GM23338 (cell line): Measurements from ENCODE around the gene OPN1MW.
"Not testable (repeated sequence)": the region's sequence is repeated elsewhere in the genome, so short reads cannot be mapped to it uniquely, and the experiment has no call there.

Source experiments
- EZH2 ChIP-seq: fragments of 200-600 bp; sonication (generic); IDR thresholded peaks from one replicate; pipeline ENCODE4 v1.8.0; 2017; ENCODE audit warnings: antibody characterized with exemption, mild to moderate bottlenecking, low read depth; ENCODE audit not compliant: unreplicated experiment
- EZH2phosphoT487 ChIP-seq: fragments of 200-600 bp; sonication (generic); IDR thresholded peaks from one replicate; pipeline ENCODE4 v1.8.1; 2018; ENCODE audit warnings: antibody characterized with exemption; ENCODE audit not compliant: unreplicated experiment
- JUNB ChIP-seq: IDR thresholded peaks from one replicate; pipeline ENCODE4 v1.6.1; 2016; ENCODE audit warnings: antibody characterized with exemption; ENCODE audit not compliant: unreplicated experiment
- POLR2AphosphoS5 ChIP-seq: IDR thresholded peaks from 2 replicates; pipeline ENCODE4 v1.6.1; 2016; ENCODE audit warnings: antibody characterized with exemption, low read depth
- STAT1 ChIP-seq: IDR thresholded peaks from one replicate; pipeline ENCODE4 v1.6.1; 2016; ENCODE audit warnings: antibody characterized with exemption; ENCODE audit not compliant: unreplicated experiment
- ZNF331 ChIP-seq: fragments of 250-450 bp; sonication (Bioruptor Pico); IDR thresholded peaks from 2 replicates; pipeline ENCODE4 v1.5.0; 2020; ENCODE audit warnings: low read depth, mild to moderate bottlenecking, moderate library complexity
- TF ChIP-seq, protein P1 (sequence below), 2 experiments: fragments of 200-600 bp in 1 of 2; sonication (generic) in 1 of 2; conservative IDR thresholded peaks; 2 replicates each; pipeline versions ENCODE4 v1.5.1 to v1.6.1; 2016 to 2017; ENCODE audit warnings: antibody characterized with exemption in 2 of 2, low read depth in 2 of 2, mild to moderate bottlenecking in 2 of 2, moderate library complexity in 1 of 2
- TF ChIP-seq, protein P2 (sequence below): IDR thresholded peaks from one replicate; pipeline ENCODE4 v1.6.1; 2018; ENCODE audit warnings: antibody characterized with exemption; ENCODE audit not compliant: unreplicated experiment

DNA sequence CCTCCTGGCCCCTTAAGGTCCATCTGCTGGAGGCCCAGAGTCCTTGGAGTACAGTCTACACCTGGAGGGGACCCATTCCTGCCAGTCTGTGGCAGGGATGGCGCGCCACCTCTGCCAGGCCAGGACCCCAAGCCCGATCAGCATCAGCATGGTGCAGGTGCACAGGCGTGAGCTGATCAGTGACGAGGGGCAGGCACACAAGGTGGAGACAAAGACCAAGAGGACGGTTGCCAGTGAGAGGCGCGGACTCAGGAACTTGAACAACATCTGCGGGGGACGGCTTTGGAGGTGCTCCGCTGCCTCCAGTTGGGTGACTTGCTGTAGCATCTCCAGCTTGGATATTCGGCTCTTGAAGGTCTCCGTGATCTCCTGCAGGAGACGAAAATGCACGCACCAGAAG lies 23.1 kb upstream of the OPN1MW start:
- TF ChIP-seq, protein P1, sequence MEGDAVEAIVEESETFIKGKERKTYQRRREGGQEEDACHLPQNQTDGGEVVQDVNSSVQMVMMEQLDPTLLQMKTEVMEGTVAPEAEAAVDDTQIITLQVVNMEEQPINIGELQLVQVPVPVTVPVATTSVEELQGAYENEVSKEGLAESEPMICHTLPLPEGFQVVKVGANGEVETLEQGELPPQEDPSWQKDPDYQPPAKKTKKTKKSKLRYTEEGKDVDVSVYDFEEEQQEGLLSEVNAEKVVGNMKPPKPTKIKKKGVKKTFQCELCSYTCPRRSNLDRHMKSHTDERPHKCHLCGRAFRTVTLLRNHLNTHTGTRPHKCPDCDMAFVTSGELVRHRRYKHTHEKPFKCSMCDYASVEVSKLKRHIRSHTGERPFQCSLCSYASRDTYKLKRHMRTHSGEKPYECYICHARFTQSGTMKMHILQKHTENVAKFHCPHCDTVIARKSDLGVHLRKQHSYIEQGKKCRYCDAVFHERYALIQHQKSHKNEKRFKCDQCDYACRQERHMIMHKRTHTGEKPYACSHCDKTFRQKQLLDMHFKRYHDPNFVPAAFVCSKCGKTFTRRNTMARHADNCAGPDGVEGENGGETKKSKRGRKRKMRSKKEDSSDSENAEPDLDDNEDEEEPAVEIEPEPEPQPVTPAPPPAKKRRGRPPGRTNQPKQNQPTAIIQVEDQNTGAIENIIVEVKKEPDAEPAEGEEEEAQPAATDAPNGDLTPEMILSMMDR (conservative IDR thresholded peaks at IDR 0.05; ENCODE audit: low read depth in 2 of 2), result not testable (repeated sequence)
- not testable (repeated sequence) for TF ChIP-seq POLR2AphosphoS5; STAT1; ZNF331 (CRISPR knock-in tag); JUNB; EZH2; EZH2phosphoT487
- TF ChIP-seq, protein P2, sequence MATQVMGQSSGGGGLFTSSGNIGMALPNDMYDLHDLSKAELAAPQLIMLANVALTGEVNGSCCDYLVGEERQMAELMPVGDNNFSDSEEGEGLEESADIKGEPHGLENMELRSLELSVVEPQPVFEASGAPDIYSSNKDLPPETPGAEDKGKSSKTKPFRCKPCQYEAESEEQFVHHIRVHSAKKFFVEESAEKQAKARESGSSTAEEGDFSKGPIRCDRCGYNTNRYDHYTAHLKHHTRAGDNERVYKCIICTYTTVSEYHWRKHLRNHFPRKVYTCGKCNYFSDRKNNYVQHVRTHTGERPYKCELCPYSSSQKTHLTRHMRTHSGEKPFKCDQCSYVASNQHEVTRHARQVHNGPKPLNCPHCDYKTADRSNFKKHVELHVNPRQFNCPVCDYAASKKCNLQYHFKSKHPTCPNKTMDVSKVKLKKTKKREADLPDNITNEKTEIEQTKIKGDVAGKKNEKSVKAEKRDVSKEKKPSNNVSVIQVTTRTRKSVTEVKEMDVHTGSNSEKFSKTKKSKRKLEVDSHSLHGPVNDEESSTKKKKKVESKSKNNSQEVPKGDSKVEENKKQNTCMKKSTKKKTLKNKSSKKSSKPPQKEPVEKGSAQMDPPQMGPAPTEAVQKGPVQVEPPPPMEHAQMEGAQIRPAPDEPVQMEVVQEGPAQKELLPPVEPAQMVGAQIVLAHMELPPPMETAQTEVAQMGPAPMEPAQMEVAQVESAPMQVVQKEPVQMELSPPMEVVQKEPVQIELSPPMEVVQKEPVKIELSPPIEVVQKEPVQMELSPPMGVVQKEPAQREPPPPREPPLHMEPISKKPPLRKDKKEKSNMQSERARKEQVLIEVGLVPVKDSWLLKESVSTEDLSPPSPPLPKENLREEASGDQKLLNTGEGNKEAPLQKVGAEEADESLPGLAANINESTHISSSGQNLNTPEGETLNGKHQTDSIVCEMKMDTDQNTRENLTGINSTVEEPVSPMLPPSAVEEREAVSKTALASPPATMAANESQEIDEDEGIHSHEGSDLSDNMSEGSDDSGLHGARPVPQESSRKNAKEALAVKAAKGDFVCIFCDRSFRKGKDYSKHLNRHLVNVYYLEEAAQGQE, result not testable (repeated sequence)
